Liver (tissue), 9 donors: ENCODE data around the gene COL23A1. TPM values are rescaled to one million over a fixed set of nuclear protein-coding genes. Genes with fewer than 3 reads are reported as not detected.

Experiments used
- DNase-seq: peaks from one replicate; pipeline ENCODE4 v3.0.0-alpha.2; 2017; ENCODE audit warnings: low spot score
- H3K27ac ChIP-seq, 2 donors: one replicate each; pipeline ENCODE4 v1.7.0; 2013; ENCODE audit warnings: inconsistent platforms in 2 of 2, low read length in 2 of 2, control low read depth in 1 of 2, low read depth in 1 of 2, mild to moderate bottlenecking in 1 of 2
- H3K27me3 ChIP-seq, 4 donors: one replicate each; pipeline versions ENCODE4 v1.6.1 to v1.7.0; 2013; ENCODE audit warnings: low read length in 3 of 4, inconsistent platforms in 1 of 4, mild to moderate bottlenecking in 1 of 4, moderate library complexity in 1 of 4; ENCODE audit not compliant: control insufficient read depth in 4 of 4, insufficient read depth in 4 of 4
- H3K36me3 ChIP-seq, 4 donors: one replicate each; pipeline versions ENCODE4 v1.6.1 to v1.7.0; 2013; ENCODE audit warnings: low read length in 3 of 4, mild to moderate bottlenecking in 3 of 4, low read depth in 1 of 4, moderate library complexity in 1 of 4; ENCODE audit not compliant: control insufficient read depth in 4 of 4, insufficient read depth in 3 of 4
- H3K4me1 ChIP-seq, 4 donors: one replicate each; pipeline versions ENCODE4 v1.6.1 to v1.7.0; 2013; ENCODE audit warnings: low read length in 3 of 4, mild to moderate bottlenecking in 3 of 4, moderate library complexity in 1 of 4; ENCODE audit not compliant: control insufficient read depth in 4 of 4, insufficient read depth in 4 of 4
- H3K4me3 ChIP-seq, 3 donors: one replicate each; pipeline versions ENCODE4 v1.6.1 to v1.7.0; 2013; ENCODE audit warnings: low read length in 3 of 3, control low read depth in 1 of 3, low read depth in 1 of 3, mild to moderate bottlenecking in 1 of 3
- H3K9ac ChIP-seq, 2 donors: one replicate each; pipeline ENCODE4 v1.7.0; 2013; ENCODE audit warnings: low read length in 2 of 2, mild to moderate bottlenecking in 2 of 2, moderate library complexity in 2 of 2, control low read depth in 1 of 2, low read depth in 1 of 2
- H3K9me3 ChIP-seq, 4 donors: one replicate each; pipeline versions ENCODE4 v1.6.1 to v1.7.0; 2013; ENCODE audit warnings: low read length in 3 of 4; ENCODE audit not compliant: control insufficient read depth in 4 of 4
- CTCF ChIP-seq: fragments of 150-350 bp; IDR thresholded peaks from 2 replicates; pipeline ENCODE4 v1.5.1; 2017; ENCODE audit warnings: improper control_type of control experiment, low read depth, low read length; ENCODE audit not compliant: missing input control
- EGR1 ChIP-seq, 2 donors: IDR thresholded peaks; 2 replicates each; pipeline ENCODE4 v1.6.1; 2016 to 2018; ENCODE audit warnings: antibody characterized with exemption in 2 of 2, low read depth in 2 of 2
- FOXA1 ChIP-seq: IDR thresholded peaks from 2 replicates; pipeline ENCODE4 v1.6.1; 2016; ENCODE audit warnings: antibody characterized with exemption
- FOXA2 ChIP-seq: IDR thresholded peaks from 2 replicates; pipeline ENCODE4 v1.6.1; 2016; ENCODE audit warnings: antibody characterized with exemption
- GABPA ChIP-seq, 2 donors: IDR thresholded peaks in 1 of 2; conservative IDR thresholded peaks in 1 of 2; 2 replicates each; pipeline ENCODE4 v1.6.1; 2016; ENCODE audit warnings: antibody characterized with exemption in 2 of 2, mild to moderate bottlenecking in 1 of 2, moderate library complexity in 1 of 2
- HNF4A ChIP-seq, 2 donors: conservative IDR thresholded peaks; 2 replicates each; pipeline ENCODE4 v1.6.1; 2016; ENCODE audit warnings: antibody characterized with exemption in 2 of 2, mild to moderate bottlenecking in 2 of 2
- HNF4G ChIP-seq: IDR thresholded peaks from 2 replicates; pipeline ENCODE4 v1.6.1; 2016; ENCODE audit warnings: antibody characterized with exemption
- JUND ChIP-seq, 2 donors: IDR thresholded peaks; 2 replicates each; pipeline ENCODE4 v1.6.1; 2016; ENCODE audit warnings: antibody characterized with exemption in 2 of 2
- NR2F2 ChIP-seq: IDR thresholded peaks from 2 replicates; pipeline ENCODE4 v1.6.1; 2016; ENCODE audit warnings: antibody characterized with exemption
- RAD21 ChIP-seq, 2 donors: IDR thresholded peaks; 2 replicates each; pipeline ENCODE4 v1.6.1; 2016; ENCODE audit warnings: antibody characterized with exemption in 2 of 2, mild to moderate bottlenecking in 2 of 2
- TAF1 ChIP-seq: conservative IDR thresholded peaks from 2 replicates; pipeline ENCODE4 v1.6.1; 2016; ENCODE audit warnings: antibody characterized with exemption, mild to moderate bottlenecking
- WGBS: extraction: QIAGEN DNeasy Blood & Tissue Kit; methylation state at CpG from one replicate; pipeline ENCODE4 v1.1.7; 2013; 5-methylcytosine and 5-hydroxymethylcytosine counted together
- polyA plus RNA-seq, 2 donors: library from polyadenylated mRNA; stranded (reverse) in 1 of 2; unstranded in 1 of 2; fragments of 200-250 nt in 1 of 2; fragments of >200 nt in 1 of 2; fragmentation: Nextera tagmentation in 1 of 2; extraction: Ambion mirVana in 1 of 2; gene quantifications; one replicate each; pipeline versions ENCODE4 v1.2.1 to v1.2.3, GENCODE V29; 2013 to 2015
- total RNA-seq, 2 donors: library from RNA; depleted of rRNA; stranded (reverse); fragments of >200 nt; gene quantifications; one replicate each; pipeline ENCODE4 v1.2.3, GENCODE V29; 2014
- TF ChIP-seq, protein P1 (sequence below): IDR thresholded peaks from 2 replicates; pipeline ENCODE4 v1.6.1; 2016; ENCODE audit warnings: antibody characterized with exemption
- TF ChIP-seq, protein P2 (sequence below): IDR thresholded peaks from 2 replicates; pipeline ENCODE4 v1.6.1; 2016; ENCODE audit warnings: antibody characterized with exemption
- TF ChIP-seq, protein P3 (sequence below): IDR thresholded peaks from 2 replicates; pipeline ENCODE4 v1.6.1; 2016; ENCODE audit warnings: antibody characterized with exemption, mild to moderate bottlenecking
- donor health status: healthy.
- donor health status: healthy.
- donor health status: healthy.
- donor health status: healthy.
- donor health status: healthy.

The COL23A1 gene
- total and polyA plus RNA-seq, 4 donors, result 0.08 to 1.4 (median 0.27) TPM

DNA sequence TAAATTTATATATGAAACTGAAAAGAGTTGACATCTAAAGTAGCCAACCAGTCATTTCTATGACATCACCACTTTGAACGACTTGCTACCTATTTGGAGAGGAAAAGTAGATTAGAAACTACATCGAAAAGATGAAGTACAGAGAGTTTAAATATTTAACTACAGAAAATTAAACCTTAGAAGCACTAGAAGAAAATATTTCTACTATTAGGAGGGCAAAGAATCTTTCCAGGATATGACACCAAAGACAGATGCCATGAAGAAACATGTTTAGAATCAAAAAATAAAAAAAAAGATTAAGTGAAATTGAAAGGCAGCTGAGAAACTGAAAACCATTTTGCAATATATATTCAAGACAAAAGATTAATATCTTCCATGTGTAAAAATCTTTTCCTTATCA, 144.7 kb downstream of the COL23A1 start:
- Histone ChIP-seq H3K27ac (no peak overlapping the region), H3K9me3 (no peaks in the 10 kb centered on the region), H3K9ac (no peak overlapping the region), H3K4me1 (peaks cover 0 to 3% (median 0%) of the 10 kb centered on the region in 4 donors), H3K36me3 (no peaks in the 10 kb centered on the region), H3K27me3 (peaks cover 0 to 2% (median 0%) of the 10 kb centered on the region in 4 donors), H3K4me3 (no peak overlapping the region)
- no peak for DNase-seq
- TF ChIP-seq, protein P1, sequence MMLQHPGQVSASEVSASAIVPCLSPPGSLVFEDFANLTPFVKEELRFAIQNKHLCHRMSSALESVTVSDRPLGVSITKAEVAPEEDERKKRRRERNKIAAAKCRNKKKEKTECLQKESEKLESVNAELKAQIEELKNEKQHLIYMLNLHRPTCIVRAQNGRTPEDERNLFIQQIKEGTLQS, result no peak
- TF ChIP-seq FOXA1 (no peak), HNF4G (no peak), JUND (IDR thresholded peaks at IDR 0.05) (no peak), TAF1 (no peak), HNF4A (conservative IDR thresholded peaks at IDR 0.05) (no peak)
- WGBS, result 80% methylated on average over 2 of the region's 2 CpGs

GRCh38 chr5:178442405-178443257, 147.6 kb downstream of the COL23A1 start:
- Histone ChIP-seq H3K36me3 (no peaks in the 10 kb centered on the region), H3K4me3 (no peak overlapping the region), H3K4me1 (peaks cover 0 to 3% (median 0%) of the 10 kb centered on the region in 4 donors), H3K27me3 (no peaks in the 10 kb centered on the region), H3K9me3 (no peaks in the 10 kb centered on the region), H3K27ac (no peak overlapping the region), H3K9ac (no peak overlapping the region)
- WGBS, result 89% methylated on average over 23 of the region's 23 CpGs
- TF ChIP-seq NR2F2, result no peak
- TF ChIP-seq, protein P2, sequence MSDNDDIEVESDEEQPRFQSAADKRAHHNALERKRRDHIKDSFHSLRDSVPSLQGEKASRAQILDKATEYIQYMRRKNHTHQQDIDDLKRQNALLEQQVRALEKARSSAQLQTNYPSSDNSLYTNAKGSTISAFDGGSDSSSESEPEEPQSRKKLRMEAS, result no peak
- TF ChIP-seq EGR1 (IDR thresholded peaks at IDR 0.05; ENCODE audit: low read depth in 2 of 2), result no peak
- TF ChIP-seq RAD21 (IDR thresholded peaks at IDR 0.05), result no peak
- TF ChIP-seq FOXA1, result no peak
- no peak for TF ChIP-seq HNF4A (conservative IDR thresholded peaks at IDR 0.05)
- no peak for TF ChIP-seq TAF1
- no peak for TF ChIP-seq GABPA (IDR thresholded peaks at IDR 0.05 in 1 of 2, conservative IDR thresholded peaks at IDR 0.05 in 1 of 2)
- TF ChIP-seq CTCF, result no peak
- TF ChIP-seq, protein P3, sequence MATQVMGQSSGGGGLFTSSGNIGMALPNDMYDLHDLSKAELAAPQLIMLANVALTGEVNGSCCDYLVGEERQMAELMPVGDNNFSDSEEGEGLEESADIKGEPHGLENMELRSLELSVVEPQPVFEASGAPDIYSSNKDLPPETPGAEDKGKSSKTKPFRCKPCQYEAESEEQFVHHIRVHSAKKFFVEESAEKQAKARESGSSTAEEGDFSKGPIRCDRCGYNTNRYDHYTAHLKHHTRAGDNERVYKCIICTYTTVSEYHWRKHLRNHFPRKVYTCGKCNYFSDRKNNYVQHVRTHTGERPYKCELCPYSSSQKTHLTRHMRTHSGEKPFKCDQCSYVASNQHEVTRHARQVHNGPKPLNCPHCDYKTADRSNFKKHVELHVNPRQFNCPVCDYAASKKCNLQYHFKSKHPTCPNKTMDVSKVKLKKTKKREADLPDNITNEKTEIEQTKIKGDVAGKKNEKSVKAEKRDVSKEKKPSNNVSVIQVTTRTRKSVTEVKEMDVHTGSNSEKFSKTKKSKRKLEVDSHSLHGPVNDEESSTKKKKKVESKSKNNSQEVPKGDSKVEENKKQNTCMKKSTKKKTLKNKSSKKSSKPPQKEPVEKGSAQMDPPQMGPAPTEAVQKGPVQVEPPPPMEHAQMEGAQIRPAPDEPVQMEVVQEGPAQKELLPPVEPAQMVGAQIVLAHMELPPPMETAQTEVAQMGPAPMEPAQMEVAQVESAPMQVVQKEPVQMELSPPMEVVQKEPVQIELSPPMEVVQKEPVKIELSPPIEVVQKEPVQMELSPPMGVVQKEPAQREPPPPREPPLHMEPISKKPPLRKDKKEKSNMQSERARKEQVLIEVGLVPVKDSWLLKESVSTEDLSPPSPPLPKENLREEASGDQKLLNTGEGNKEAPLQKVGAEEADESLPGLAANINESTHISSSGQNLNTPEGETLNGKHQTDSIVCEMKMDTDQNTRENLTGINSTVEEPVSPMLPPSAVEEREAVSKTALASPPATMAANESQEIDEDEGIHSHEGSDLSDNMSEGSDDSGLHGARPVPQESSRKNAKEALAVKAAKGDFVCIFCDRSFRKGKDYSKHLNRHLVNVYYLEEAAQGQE, result no peak
- TF ChIP-seq FOXA2, result no peak
- no peak for DNase-seq
